NCI-H187 treated with DMSO at 0.1 percent for 48 hours (cell line): ENCODE results near the gene USHBP1.

ENCODE experiments used
- DNase-seq: peaks from one replicate; lab custom pipeline; 2025; lab: John Stamatoyannopoulos, UW

USHBP1 gene

GRCh38 chr19:17262557-17262956 lies 2.0 kb downstream of the USHBP1 start:
- DNase-seq, result no peak

- no peak for DNase-seq
Measured at GRCh38 chr19:17260842-17261325, 3.7 kb downstream of the USHBP1 start.

- no peak for DNase-seq
Measured at GRCh38 chr19:17259934-17260333, 4.6 kb downstream of the USHBP1 start.

GRCh38 chr19:17259118-17259780 lies 5.3 kb downstream of the USHBP1 start:
- DNase-seq, result no peak

GRCh38 chr19:17256130-17256529 lies 8.4 kb downstream of the USHBP1 start:
- no peak for DNase-seq

- DNase-seq, result no peak
Measured at GRCh38 chr19:17255150-17255621, 9.4 kb downstream of the USHBP1 start.

GRCh38 chr19:17254636-17255035 lies 9.9 kb downstream of the USHBP1 start:
- no peak for DNase-seq

GRCh38 chr19:17249887-17250548 lies 14.5 kb downstream of the USHBP1 start:
- DNase-seq, result no peak

GRCh38 chr19:17248011-17248776 lies 16.4 kb downstream of the USHBP1 start:
- no peak for DNase-seq

- DNase-seq, result no peak
Measured at GRCh38 chr19:17246681-17247425, 17.7 kb downstream of the USHBP1 start.

- DNase-seq, result no peak
Measured at GRCh38 chr19:17245535-17245984, 19.0 kb downstream of the USHBP1 start, which contains the start of gene NR2F6. TSS of gene NR2F6 (minus strand) at chr19:17245919. CDS start at chr19:17245220, 699 bp downstream.

- DNase-seq, result no peak
Measured at GRCh38 chr19:17244618-17245534, 19.7 kb downstream of the USHBP1 start.

GRCh38 chr19:17243830-17244617 lies 20.5 kb downstream of the USHBP1 start:
- DNase-seq, result no peak

- DNase-seq, result no peak
Measured at GRCh38 chr19:17243211-17243829, 21.2 kb downstream of the USHBP1 start.

- DNase-seq, result no peak
Measured at GRCh38 chr19:17242431-17243208, 21.9 kb downstream of the USHBP1 start.

- no peak for DNase-seq
Measured at GRCh38 chr19:17240826-17241399, 23.6 kb downstream of the USHBP1 start.

GRCh38 chr19:17240062-17240752 lies 24.3 kb downstream of the USHBP1 start:
- DNase-seq, result no peak
